ENCODE results near the gene PPARA.

GRCh38 chr22:46185283-46185682 lies 35.0 kb downstream of the PPARA start:
- TF ChIP-seq FOXM1 (IDR thresholded peaks at IDR 0.05; ENCODE audit: low read depth) (no peak), FOXM1 (CRISPR knock-in tag; IDR thresholded peaks at IDR 0.05; ENCODE audit: low read depth) (no peak), POLR2A (conservative IDR thresholded peaks at IDR 0.05) (no peak), CTCF (IDR thresholded peaks at IDR 0.05 in 2 of 3, conservative IDR thresholded peaks at IDR 0.05 in 1 of 3; ENCODE audit: insufficient read depth in 2 of 3, low read depth in 1 of 3, low read length in 3 of 3) (no peak), SAFB (IDR thresholded peaks at IDR 0.05; ENCODE audit: borderline replicate concordance, low read depth, low read length) (no peak)

Data from K562 (cell line).